Epithelial cell of alveolus of lung (primary cell): ENCODE measurements around the gene FZD4. TPM values are rescaled to one million over a fixed set of nuclear protein-coding genes. Genes with fewer than 3 reads are reported as not detected.

Source experiments
- total RNA-seq: library from RNA; depleted of rRNA; stranded (reverse); fragments of >200 nt; gene quantifications from 2 replicates; pipeline ENCODE4 v1.2.1, GENCODE V29; 2015

Gene FZD4
- total RNA-seq = 5.8 and 9.5 TPM in 2 replicates

DNA sequence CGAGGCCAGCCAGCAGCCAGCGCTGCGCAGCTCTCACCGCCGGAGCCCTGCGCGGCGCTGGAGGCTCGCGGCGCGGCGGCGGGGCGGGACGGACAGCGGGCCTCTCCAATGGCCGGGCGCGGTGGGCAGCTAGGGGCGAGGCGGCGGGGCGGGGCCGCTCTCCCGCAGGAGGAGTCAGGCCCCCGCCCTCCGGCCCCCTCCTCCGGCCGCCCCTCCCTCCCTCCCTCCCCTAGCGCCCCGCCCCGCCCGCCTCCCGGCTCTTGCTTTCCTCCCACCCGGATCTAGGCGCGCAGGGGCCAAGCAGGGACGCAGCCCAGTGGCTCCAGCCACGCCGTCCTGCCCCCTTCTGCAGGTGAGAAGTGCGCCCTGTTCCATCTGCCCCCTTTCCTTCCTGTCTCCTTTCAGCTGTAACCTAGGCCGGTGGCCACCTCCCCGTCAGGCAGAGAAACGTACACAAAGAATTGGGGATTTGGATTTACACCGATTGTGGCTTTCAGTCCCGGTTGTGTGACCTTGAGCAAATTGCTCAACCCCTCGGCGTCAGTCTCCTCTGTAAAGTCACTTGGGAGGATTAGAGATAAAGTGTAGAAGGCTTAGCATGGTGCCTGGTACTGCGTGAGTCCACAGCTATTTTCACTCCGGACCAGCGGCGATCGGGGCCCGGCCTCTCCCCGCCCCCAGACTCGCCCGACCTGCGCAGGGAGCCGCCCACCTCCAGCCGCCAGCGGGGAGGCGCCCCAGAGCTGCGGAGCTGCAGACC, at the start of gene FZD4:
Gene FZD4, minus strand, starts transcription at position 35 of the 760 bp plus-strand sequence. CDS start 310 bp downstream, outside the sequence.

Other genes with a start within 250 kb of the FZD4 start
- gene PRSS23, start 154.9 kb downstream of the FZD4 start, total RNA-seq = 16.6 and 44.5 TPM in 2 replicates
- 16.4 and 17.5 TPM in 2 replicates for gene TMEM135, start 82.5 kb upstream of the FZD4 start, total RNA-seq